Mucosa of gallbladder (tissue), 1 donor: ENCODE results near the gene NFIX. TPM values are rescaled to one million over a fixed set of nuclear protein-coding genes. Genes with fewer than 3 reads are reported as not detected.
A peak's percentile ranks its signal among the peaks of the same experiment; 100 is the strongest.
"Not testable (repeated sequence)": the region's sequence is repeated elsewhere in the genome, so short reads cannot be mapped to it uniquely, and the experiment has no call there.

Experiments
- DNase-seq: peaks from one replicate; pipeline ENCODE4 v3.0.0-alpha.2; 2020; ENCODE audit warnings: low spot score
- total RNA-seq: library from RNA; stranded (reverse); gene quantifications from one replicate; pipeline ENCODE4 v1.2.1, GENCODE V29; 2021
- donor health status: DM: no; HTN: no; CAD: no.

NFIX gene
- total RNA-seq, 1 donor from 2014 or later, result 135 TPM

- DNase-seq, result not testable (repeated sequence)
These were observed 37.8 kb upstream of the NFIX start for GRCh38 chr19:12957389-12957952.

GRCh38 chr19:12959481-12959880, 35.8 kb upstream of the NFIX start:
- no peak for DNase-seq

GRCh38 chr19:12965017-12965811, 30.1 kb upstream of the NFIX start:
- peak; percentile 79 for DNase-seq

DNA sequence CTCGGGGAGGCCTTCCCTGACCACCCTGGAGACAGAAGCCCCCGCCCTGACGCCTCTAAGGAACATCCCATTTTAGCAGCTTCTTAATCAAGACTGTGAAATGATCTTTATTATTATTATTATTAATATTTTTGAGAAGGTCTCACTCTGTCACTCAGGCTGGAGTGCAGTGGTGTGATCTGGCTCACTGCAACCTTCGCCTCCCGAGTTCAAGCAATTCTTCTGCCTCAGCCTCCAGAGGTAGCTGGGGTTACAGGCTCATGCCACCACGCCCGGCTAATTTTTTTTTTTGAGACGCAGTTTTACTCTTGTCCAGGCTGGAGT, 29.5 kb upstream of the NFIX start:
- no peak for DNase-seq

DNA sequence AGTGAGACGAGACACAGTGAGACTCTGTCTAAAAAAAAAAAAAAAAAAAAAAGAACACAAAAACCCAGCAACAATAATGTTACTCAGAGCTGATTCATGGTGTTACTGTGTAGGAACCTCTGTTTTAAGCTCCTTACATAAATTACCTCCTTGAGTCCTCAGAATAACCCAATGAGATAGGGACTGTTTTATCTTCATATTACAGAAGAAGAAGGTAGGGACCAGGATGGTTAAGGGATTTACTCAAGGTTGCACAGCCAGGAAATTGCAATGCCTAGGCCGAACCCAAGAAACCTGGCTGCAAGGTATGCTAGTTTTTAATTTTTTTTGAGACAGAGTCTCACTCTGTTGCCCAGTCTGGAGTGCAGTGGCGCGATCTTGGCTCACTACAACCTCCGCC, 27.4 kb upstream of the NFIX start:
- DNase-seq, result no peak

DNA sequence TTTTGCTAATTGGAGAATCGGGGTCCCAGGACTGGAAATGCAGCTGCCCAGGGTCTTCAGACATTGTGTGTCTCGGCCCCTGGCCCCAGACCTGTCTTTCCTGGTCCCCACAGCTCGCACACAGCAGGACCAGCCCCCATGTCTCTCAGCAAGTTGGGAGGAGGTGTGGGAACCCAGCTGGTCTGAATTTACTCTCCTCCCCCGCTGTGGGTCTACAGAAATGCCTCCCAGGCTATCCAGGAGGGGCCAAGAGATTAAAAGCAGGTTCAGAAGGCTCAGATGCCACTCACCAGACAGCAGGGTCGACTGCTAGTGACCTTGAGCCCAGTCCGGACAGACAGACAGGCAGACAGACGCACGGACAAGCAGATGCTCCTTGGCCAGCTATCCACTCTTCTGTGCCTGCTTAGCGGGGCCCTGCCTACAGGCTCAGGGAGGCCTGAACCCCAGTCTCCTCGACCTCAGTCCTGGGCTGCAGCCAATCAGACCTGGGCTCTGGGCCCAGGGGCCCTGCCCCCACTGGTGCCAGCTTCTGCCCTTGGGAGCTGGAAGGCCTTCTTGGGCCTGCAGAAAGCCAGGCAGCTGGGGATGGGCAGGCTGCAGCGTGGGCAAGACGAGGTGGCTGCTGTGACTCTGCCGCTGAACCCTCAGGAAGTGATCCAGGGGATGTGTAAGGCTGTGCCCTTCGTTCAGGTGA, 25.8 kb upstream of the NFIX start, which contains the start of gene DAND5:
TSS of gene DAND5 (plus strand) at position 285 of the 697 bp plus-strand sequence. CDS start at position 370, 85 bp downstream.
- DNase-seq, result no peak

- DNase-seq, result no peak
These were observed 25.0 kb upstream of the NFIX start for GRCh38 chr19:12970070-12970820.

DNA sequence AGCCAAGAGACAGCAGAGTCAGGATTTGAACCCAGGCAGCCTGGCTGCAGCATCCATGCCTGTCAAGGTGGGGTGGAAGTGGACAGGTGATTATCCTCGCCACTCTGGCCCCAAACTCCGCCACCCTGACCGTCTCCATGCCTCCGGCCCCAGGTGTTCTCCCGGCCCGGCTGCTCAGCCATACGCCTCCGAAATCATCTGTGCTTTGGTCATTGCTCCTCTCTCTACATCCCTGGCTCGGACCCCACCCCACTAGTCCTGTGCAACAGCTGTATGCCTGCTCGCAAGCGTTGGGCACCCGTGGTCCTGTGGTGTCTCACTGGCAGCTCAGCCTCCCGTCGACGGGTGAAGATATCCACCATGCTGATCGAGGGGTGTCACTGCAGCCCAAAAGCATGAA, 22.0 kb upstream of the NFIX start:
- DNase-seq, result no peak

DNA sequence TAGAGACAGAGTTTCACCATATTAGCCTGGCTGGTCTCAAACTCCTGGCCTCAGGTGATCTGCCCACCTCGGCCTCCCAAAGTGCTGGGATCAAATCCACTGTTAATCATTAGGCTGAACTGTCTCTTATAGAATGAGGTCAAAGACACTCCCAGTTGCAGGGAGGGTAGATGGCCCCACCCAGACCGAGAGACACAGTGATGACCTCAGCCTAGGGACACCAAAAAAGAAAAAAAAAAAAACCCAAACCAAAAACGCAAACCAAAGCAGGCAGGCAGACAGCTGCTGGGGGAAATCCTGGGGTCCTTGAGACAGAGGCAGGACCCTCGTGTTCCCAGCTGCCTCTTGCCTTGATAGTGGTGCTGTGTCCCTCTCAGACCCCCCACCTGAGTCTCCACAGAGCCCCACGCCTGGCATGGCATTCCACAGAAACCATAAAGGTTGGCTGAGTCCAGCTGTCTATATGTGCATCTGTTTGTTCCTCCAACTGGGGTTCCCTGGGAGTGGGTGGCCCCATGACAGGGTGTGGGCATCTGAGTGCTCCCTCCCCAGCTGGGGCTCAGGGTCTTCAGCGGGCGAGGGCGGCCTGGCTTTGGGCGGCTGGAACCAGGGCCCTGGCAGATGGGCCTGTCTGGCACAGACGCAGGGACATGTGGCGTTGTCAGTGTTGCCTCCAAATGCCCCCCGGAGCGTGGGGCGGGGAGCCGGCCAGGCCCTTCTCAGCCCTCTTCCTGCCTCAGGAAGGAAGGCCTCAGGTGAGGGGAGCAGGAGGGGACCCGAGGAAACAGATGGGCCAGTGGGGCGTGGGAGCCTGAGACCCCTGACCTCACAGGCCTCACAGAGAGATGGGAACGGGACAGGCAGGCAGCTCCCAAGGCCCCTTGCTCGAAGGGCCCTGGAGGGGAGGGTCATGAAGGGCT, 20.7 kb upstream of the NFIX start:
- no peak for DNase-seq

GRCh38 chr19:12975221-12975741, 20.0 kb upstream of the NFIX start:
- no peak for DNase-seq

DNA sequence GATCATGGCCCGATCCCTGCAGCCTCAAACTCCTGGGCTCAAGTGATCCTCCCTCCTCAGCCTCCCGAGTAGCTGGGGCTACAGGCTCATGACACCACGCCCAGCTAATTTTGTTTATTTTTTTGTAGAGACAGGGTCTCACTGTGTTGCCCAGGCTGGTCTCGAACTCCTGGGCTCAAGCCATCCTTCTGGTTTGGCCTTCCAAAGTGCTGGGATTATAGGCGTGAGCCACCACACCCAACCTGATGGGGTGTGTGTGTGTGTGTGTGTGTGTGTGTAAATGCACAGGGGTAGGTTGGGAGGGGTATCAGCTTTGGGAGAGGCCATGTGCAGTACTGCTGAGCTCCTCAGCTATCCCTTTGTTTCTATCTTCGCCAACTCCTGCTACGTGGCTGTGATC, 19.2 kb upstream of the NFIX start:
- DNase-seq, result not testable (repeated sequence)

DNA sequence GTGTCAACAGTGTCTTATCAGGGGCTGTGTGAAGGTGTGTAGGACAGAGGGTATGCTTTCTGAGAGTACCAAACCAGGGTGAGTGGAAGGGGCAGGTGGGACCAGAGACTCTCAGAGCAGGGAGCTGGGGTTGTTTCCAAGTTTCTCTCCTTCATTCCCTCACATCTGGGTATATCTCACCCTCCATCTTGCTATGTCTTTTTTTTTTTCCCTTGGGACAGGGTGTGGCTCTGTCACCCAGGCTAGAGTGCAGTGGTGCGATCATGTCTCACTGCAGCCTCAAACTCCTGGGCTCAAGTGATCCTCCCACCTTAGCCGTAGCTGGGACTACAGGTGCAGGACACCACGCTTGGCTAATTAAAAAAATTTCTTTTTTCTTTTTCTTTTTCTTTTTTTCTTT, 15.3 kb upstream of the NFIX start:
- no peak for DNase-seq

DNA sequence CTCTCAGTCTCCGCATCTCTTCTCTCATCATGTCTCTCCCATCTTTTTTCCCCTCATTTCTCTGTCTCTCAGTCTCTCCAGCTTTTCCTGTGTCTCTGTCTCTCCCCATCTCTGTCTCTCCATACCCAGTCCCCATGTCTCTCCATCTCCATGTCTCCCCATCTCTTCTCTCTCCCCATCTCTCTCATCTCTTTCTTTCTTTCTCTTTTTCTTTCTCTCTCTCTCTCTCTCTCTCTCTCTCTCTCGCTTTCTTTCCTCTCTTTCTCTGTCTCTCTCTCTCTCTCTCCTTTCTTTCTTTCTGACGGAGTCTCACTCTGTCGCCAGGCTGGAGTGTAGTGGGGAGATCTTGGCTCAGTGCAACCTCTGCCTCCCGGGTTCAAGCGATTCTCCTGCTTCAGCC, 12.6 kb upstream of the NFIX start:
- no peak for DNase-seq

GRCh38 chr19:12983091-12983490, 12.2 kb upstream of the NFIX start:
- no peak for DNase-seq

- DNase-seq, result peak; percentile 79
These were observed 11.6 kb upstream of the NFIX start for GRCh38 chr19:12983542-12984142.

DNA sequence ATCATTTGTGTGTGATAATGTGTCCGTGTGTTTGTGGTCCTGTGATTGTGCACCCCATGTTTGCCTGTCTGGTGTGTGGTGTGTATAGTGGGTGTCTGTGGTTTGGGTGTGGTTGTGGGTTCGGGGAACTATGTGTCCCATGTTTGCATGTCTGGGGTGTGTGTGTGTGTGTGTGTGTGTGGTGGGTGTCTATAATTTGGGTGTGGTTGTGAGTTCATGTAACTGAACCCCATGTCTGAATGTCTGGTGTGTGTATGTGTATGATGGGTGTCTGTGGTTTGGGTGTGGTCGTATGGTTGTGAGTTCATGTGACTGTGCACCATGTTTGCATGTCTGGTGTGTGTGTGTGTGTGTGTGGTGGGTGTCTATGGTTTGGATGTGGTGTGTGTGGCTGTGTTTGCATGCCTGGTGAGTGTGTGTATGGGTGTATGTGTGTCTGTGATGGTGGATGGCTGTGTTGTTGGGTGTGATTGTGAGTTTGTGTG, 11.1 kb upstream of the NFIX start:
- DNase-seq, result no peak

- DNase-seq, result no peak
These were observed 10.6 kb upstream of the NFIX start for GRCh38 chr19:12984683-12985048.

DNA sequence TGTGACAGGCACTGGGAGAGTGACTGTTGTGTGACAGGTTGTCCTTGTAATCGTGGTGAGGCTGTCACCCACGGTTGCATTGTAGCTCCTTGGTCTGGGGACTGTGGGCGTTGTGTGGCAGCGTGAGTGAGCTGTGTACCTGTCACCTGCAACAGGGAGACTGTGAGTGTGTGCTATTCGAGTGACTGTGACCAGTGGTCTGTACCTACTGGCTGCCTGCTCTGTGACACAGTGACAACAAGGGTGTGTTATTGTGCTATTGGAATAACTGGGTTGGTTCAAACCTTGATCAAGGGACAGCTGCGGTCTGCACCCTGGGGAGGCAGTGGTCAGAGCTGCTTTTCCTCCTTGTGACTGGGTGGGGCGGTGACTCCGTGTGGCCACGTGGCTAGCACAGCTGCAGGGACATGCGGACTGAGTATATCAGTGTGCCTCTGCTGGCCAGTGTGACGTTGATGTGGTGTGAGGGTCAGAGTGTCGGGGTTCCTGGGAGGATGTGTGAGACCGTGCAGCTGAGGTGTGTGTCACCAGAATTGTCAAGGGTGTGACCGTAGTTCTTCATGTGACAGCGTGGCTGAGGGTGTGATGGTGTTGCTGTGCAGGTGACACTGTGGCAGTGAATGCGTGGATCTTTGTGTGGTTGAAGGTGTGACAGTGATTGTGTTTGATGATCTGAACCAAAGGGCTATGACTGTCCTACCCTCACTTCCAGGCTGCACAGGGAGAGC, 10.1 kb upstream of the NFIX start:
- peak; percentile 77 for DNase-seq

DNA sequence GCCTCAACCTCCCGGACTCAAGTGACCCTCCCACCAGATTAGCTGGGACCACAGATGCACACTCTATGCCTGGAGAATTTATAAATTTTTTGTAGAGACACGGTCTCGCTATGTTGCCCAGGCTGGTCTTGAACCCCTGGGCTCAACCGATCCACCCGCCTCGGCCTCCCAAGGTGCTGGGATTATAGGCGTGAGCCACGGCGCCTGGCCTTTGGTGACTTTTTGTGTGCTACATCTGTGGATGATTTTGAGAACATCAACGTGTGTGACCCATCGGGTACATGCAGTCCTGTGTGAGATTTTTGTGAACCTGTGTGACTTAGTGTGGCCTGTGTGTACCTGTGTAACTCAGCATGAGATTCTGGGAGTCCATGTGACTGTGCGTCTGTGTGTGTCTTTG, 8.5 kb upstream of the NFIX start:
- DNase-seq, result no peak

GRCh38 chr19:12987190-12987589, 8.1 kb upstream of the NFIX start:
- DNase-seq, result no peak
